Bone marrow (tissue), 2 donors: ENCODE measurements around the gene KIAA0513.
A peak's percentile ranks its signal among the peaks of the same experiment; 100 is the strongest.

Experiments
- DNase-seq, 2 donors: peaks; one replicate each; lab custom pipeline; 2025; lab: John Stamatoyannopoulos, UW

The KIAA0513 gene

DNA sequence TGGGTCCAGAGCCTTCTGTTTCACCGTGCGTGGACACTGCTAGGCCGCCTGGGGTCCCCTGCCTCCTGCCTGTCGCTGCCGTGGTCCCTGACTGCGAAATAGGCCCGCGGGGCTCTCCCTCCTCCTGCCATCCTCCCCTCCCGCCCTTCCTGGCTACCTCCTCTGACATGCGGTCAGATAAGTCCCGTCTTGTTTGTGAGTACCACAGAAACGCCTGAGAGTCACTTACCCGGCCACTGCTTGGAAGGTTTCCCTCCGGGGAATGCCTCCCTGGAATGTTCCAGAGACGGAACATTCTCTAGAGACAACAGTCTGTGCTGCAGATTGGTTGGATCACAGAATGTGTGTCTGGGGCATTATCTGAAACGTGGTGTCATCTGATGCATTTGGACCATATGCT is 61.9 kb downstream of the KIAA0513 start:
- no peak for DNase-seq

DNA sequence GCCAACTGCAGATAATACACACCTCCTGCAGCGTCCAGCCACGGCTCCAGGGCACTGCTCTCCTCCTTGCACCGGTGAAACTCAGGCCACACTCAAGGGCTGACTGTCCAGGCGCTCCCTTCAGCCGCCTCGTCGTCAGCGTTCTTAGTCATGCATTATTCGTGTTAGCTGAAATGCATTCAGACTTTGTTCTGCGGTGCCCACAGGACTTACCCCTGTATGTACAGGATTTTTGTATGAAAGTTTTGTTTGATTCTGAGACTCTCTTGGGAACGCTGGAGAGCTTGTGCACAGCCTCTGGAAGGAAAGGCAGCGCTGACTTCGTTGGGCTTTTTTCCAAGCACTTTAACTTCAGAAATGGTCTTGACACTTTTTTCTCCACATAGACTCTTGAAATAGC is 62.6 kb downstream of the KIAA0513 start:
- no peak for DNase-seq

DNA sequence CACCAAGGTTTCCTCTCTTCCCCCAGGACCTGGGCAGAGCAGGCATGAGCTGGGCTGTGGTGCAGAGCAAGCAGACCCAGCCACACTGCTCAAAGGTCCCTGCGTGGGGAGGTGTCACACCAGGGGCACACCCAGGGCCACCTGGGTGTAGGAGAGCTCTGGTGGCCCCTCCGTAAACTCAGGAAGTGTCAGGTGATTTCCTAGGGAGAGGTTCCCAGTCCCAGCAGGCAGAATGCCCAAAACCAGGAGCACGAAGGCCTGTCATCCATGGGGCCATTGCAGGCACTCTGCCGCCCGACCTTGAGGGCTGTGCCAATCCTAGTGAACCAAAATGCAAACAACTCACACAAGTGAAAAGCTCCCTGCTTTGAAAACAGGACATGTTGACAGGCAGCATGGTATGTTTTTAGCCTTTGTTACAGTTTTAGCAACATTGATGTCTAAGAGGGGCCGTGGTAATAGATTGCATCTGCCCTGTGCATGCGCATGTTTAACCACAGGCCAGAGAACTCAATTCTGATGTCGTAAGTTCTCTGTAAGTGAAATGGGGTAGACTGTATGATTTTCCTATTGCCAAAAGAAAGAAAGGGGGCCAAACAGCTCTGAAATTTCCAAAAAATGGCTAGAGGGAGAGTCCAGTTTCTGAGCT is 63.4 kb downstream of the KIAA0513 start:
- no peak for DNase-seq

DNA sequence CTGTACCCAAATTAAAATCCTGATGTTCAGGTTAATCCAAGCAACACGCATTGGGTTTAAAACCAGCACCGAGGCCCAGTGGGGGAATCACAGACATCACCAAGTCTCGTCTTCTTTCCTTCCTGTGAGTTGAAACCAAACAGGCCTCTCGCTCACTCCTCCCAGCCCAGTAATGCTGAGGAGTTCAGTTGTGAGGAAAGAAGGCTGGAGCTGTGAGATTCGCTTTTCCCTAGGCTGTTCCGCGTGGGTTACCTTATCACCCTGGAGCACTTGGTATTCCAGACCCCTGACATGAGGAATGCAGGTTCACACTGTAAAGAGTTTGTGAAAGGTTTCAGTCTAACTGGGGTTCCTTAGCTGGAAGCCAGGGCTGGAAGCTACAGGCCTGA is 63.9 kb downstream of the KIAA0513 start:
- no peak for DNase-seq

DNA sequence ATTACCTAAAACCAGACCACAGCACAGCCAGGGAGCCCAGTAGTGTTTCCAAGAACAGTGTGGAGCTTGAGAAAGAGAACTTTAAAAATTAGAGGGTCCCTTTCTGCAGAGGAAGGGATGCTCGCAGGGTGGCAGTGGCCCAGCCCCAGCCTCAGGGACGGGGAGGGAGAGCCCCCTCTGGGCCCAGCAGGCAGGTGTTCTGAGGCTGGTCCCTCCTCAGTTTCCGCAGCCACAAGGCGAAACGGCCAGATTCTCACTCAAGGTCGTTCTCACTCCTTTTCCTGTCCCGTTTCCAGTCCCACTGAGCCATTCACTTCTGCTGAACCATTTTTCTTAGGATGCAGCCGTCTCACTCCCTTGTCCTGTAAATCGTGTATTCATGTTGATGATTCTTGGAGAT is 64.7 kb downstream of the KIAA0513 start:
- no peak for DNase-seq

DNA sequence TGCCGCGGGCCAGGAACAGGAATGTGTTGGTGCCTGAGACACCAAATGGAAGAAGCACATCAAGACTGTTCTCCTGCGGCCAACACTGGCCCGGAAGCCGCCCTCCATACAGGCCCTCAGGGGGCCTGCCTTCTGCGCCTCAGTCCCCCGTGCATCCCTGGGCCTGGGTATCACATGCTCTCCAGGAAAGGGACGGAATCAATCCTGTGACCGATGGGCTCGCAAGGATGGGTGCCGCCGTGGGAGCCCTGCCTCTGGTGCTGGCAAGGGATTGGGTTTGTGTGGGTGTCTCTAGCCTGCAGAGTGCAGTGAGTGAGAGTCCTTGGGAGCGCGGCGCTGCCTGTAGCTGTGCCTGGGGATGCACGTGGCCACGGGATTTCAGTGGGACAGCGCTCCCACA is 65.3 kb downstream of the KIAA0513 start:
- DNase-seq = no peak

DNA sequence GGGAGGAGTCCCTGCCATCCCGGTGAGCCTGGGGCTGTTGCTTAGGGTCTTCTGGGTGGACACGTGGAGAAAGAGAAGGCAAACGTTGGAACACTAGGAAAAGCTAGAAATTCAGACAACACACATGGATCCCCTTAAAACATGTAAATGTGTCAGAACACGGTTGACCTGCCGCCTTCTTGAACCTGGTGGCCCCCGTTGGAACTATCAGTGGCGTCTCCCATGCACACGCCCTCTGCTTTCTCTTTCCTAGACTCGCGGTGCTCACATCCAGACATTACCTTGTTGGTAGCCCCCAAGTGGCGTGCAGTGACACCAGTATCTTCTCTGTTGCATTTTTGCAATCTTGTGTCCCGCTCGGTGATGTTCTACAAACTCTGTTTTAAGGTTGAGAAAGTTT is 66.1 kb downstream of the KIAA0513 start:
- no peak for DNase-seq

DNA sequence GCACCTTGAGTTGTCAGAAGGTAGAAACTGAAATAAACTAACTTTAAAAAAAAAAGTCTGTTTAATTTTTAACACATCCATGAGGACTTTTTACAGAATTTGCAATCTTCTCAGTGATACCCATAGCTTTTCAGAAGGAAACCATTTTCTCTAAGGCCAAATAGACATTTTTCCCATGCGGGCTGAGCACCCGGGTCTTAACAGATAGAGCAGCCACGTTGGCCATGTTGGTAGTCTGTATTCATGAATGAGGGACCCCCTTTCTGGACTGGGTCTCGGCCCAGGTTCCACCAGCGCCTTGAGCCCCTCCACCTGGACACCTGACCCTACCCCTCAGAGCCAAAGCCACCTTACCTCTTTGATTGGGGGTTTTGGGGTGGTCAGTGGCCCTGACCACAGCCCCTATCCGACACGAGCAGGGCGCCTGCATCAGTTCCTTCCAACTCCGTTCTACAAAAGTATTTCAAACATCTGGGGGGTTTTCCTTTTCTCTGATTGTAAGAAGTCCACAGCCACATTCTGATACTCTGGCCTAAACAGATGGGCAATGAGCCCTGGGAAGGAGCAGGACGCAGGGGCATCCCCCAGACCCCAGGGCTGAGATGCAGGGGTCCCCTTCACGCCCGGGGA is 66.7 kb downstream of the KIAA0513 start:
- DNase-seq = no peak

DNA sequence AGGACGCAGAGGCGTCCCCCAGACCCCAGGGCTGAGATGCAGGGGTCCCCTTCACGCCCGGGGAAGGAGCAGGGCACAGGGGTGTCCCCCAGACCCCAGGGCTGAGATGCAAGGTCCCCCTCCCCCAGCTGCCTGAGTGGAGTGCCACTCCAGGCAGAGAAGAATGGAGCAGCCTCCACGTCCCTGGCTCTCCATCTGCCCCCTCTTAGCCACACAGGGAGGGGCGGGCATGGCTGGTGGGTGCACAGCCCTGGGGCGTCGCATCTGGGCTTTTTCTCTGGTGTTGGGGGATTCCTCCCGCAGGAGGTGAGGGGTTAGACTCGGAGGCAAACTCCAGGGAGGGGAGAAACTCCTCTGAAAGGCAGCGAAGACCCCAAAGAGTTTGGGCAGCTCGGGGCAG is 67.2 kb downstream of the KIAA0513 start:
- DNase-seq = no peak

DNA sequence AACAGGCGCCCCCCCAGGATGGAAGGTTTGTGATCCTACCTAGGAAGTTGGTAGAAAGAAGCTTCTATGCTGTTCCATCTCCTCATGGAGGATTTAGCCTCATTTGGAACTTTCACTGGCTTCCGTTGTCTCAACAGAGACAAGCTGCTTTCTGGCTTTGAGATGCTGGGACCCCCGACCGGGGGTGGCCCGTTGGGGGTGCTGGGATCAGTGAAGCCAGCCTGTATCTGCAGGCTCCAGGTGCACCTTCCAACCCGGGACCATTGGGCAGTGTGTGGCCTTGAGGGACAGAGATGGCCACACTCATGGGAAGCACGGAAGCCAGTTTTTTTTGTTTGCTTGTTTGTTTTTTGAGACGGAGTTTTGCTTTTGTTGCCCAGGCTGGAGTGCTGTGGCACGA is 69.3 kb downstream of the KIAA0513 start:
- DNase-seq = no peak

DNA sequence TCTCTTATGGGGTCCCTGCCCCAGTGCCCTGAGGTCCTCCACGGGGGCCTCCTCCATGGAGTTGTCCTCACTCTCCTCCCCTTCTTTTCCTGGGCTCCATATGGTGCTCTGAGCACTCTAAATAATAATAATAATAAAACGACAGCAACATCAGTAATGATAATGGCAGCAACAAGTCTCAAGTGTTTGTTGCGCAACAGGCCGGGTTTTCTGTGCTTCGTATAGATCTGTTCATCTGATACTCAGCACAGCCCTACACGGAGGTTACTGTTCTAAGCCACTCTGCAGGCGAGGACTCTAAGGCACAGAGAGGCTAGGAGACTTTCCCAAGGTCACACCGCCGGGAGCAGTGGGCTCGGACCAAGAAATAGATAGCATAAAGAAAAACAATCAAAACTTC is 71.0 kb downstream of the KIAA0513 start:
- DNase-seq = no peak

DNA sequence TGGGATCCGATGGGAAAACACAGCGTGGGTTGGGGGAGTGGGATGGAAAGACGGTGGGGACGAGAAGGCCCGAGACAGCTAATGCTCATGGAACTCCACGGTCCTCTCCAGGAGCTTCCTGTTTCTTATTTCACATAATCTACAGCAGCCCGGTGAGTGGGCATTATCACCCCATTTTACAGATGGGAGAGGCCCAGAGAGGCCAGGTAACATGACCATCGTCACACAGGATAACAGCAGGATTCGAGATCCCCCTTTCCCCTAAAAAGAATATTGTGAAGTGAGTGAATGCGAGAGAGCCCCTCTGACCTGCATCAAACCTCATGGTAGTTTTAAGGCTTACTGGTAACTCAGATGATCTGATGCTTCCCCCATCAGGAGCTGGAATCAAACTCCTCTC is 72.7 kb downstream of the KIAA0513 start:
- no peak for DNase-seq

DNA sequence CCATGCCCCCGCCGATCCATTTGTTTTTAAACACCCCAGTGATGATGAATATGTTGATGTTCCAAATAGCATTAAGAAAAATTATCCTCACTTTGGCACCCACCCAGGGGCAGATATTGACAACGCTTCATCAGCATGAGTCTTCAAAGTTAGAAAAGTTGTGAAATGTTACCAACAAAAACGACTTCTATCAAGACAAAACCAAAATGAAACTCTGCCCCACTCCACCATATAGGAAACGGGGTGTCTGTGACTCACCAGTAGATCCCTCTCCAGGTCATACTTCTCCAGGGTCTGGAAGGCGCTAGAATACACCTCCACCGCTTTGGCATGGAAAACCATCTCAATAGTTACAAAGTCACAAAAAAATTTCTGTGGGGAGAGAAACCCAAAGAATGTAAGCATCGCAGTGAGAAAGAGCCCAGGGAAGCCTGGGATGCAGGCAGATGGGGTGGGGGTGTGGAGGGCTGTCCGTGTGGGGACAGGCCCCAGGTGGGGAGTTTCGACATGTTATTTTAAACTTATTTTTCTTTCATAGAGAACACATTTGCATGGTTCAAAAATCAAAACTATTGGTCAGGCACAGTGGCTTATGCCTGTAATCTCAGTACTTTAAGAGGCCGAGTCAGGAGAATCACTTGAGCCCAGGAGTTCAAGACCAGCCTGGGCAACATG is 74.5 kb downstream of the KIAA0513 start:
- DNase-seq = peak in 1 of 2 donors; percentile 19

DNA sequence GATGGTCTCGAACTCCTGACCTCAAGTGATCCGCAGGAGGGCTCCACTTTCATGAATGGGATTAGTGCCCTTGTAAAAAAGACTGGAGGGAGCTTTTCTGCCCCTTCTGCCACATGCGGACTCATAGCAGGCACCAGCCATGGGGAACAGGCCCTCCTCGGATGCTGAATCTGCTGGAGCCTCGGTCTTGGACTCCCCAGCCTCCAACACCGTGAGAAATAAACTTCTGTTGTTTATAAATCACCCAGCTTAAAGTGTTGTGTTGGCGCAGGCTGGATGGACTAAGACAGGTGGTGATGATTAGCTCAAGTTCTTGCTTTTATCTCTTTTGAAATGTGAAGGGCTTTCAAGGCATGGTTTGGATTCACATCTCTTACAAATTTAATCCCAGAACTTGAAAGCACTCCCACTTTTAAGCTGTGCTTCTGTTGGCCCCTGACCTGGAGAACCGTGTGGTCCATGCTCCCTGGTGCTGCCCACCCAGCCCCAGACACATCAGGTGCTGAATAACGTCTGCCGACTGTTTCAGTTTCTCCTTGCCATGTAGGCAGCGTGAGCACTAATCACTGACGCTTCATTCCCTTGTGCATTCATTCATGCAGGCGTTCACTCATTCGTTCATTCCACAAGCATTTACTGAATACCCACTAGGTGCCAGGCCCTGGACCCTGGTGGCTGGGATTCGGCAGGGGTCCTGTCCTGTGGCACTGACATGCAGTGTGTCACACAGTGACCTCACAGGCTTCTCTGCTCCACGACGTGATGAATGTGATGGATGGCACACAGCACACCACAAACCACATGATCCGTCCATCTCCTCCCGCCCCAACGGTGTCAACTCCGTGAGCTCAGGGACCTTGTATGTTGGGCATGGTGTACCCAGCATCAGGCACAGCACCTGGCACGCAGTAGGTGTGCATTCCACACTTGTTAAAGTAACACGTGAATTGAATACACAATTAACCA is 75.8 kb downstream of the KIAA0513 start:
- DNase-seq = no peak

DNA sequence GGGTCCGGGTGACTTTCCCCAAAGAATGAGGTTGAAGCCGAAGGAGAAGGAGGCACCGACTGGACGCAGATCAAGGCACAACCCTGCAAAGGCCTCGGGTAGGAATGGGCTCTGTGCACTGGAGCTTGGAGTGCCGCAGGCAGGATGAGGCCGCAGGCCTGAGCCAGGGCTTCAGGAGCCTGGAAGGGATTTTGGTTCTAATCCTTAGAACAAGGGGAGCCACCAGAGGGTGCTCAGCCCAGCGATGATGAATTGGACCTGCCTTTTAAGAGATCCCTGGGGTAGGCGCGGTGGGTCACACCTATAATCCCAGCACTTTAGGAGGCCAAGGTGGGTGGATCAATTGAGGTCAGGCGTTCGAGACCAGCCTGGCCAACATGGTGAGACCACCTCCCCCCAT is 76.6 kb downstream of the KIAA0513 start:
- no peak for DNase-seq

DNA sequence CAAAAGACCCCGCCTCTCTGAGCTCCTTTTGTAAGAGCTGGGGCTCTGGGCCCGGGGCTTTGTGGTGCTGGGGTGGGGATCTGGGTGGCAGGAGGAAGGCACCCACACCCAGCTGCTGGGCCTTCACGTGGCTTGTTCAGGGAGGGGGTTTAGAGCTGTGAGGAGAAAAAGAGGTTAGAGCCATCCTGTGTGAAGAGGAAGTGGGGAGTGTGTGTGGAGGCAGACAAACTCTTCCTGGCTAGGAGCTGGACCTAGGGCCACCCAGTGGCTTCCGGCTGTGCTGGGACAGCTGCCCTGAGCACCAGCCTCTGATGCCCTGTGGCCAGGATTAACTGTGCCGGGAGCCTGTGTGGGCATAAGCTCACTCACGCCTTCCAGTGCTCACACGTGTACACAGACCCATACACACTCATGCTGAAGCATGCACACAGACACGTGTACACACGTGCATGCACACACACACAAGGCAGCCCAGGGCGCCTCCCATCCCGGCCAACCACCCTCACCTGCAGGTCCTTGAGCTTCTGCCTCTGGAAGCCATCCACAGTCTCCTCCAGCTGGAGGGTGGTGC is 77.3 kb downstream of the KIAA0513 start:
- DNase-seq = peak in 1 of 2 donors; percentile 61

DNA sequence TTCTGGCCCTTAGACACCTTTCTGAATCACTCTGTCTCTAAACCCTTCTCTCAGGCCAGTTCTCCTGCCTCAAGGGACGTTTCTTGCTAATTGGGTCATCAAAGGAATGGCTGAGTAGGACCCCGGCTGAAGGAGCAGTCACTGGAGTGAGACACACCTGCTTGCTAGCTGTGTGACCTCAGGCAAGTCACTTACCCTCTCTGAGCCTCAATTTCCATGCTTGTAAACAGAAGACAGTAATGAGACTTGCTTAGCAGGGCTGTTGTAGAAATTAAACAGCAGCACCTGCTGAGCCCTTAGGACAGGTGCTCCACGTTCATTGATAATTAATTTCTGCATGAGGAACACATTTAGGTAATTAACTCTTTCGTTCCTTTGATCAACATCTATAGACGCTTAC is 77.9 kb downstream of the KIAA0513 start:
- no peak for DNase-seq

DNA sequence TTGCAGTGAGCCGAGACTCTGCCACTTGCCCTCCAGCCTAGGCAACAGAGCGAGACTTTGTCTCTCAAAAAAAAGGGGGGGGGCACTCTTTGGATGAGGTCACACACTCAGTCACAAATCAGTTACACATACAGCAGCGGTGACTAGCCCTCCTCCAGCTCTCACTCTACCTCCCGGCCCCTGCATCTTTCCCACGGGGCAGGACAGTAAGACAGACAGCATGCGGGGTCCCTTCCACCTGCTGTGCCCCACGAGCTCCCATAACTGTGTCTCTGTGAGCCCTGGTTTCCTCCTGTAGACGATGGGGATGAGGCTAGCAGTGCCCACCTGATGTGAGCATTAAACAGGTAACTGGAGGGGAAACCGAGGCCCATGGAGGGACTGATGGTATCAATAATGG is 79.5 kb downstream of the KIAA0513 start:
- no peak for DNase-seq

DNA sequence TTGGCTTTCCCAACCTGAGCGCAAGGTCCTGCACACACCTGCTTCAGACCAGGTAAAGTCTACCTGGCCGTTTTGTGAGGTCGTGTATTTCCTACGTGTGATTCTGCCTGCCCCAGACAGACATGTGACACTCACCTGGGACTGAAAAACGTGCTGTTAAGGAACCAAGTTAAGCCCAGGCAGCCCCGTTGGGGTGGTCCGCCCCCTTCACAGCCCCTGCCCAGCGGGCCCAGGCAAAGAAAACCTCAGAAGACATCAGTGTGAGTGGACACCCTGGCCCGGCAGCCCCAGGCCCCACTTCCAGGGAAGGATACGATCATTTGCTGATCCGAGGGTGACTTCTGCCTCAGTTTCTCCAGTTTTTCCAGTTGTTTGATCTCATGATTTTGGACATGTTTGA is 79.9 kb downstream of the KIAA0513 start:
- DNase-seq = no peak

DNA sequence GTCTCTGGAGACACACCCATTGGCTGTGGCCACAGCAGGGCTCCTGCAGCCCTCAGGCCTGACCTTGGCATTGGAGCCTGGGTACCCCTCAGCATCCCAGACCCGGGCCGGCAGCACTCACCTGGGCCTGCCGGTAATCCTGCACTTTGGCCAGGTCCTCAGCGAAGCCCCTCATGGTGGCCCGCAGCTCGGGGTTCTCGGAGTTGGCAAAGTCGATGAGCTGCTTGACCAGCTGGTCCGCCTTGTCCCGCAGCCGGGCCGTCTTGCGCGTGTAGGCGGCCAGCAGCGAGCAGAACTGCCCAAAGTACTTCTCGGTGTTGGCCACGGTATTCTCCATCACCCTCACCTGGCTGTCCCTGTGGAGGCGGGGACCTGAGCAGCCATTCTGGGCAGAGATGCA is 82.5 kb downstream of the KIAA0513 start:
- no peak for DNase-seq

DNA sequence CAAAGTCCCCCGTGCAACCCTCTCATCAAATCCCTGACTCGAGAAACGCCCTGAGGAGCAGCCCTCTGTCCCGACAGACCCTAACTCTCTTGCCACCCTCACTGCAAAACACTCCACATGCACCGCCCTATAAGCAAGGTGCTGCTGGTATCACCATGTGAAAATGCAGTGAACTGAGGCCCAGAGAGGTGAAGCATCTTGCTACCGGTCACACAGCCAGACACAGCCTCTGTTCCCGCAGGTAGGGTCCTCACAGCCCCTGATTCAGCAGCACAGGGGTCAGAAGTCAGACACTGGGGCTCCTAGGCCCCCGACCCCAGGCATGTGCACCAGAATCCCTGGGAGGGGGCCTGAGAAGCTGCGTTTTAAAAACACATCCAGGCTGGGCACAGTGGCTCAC is 83.6 kb downstream of the KIAA0513 start:
- no peak for DNase-seq

DNA sequence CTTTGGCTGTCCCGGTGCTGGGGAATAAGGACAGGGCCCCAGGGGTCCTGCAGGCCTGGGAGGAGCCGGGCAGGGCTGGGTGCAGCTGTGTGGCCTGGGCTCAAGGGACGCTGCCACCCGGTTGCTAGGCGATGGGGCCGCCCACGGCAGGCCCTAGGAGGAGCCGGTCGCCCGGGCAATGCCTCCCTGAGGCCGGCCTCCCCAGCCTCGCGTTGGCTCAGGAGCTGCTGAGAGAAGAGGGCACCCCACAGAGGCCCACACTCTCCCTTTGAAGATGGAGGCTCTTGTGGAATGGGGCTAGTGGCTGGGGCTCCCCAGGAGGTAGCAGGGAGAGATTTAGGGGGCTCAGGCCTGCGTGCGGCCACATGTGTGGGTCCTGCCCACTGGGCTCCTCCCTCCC is 84.8 kb downstream of the KIAA0513 start, which contains the start of gene CIBAR2:
Gene CIBAR2, minus strand, starts transcription at position 109 of the 400 bp plus-strand sequence. CDS start 120 bp downstream, outside the sequence.
- DNase-seq = no peak
